Caco-2 (cell line): ENCODE results near the gene BANP. TPM values are rescaled to one million over a fixed set of nuclear protein-coding genes. Genes with fewer than 3 reads are reported as not detected.
"Not testable (repeated sequence)": the region's sequence is repeated elsewhere in the genome, so short reads cannot be mapped to it uniquely, and the experiment has no call there.

ENCODE experiments used
- BruUV-seq: library from RNA; stranded (reverse); fragments of 400-500 nt; replicated peaks from 2 replicates; lab custom pipeline; 2021; lab: Mats Ljungman, UMichigan
- CTCF ChIA-PET: fragments of 300-600 bp; sonication (Branson Sonifier 250); formaldehyde crosslinking; loops from one replicate; lab custom pipeline; 2022; ENCODE audit warnings: antibody characterized with exemption; lab: Charles Lee
- POLR2A ChIA-PET: fragments of 300-600 bp; sonication (Branson Sonifier 250); formaldehyde crosslinking; loops from one replicate; lab custom pipeline; 2022; ENCODE audit warnings: antibody characterized with exemption; lab: Charles Lee
- DNase-seq, 2 experiments: peaks; one replicate each; pipeline versions ENCODE4 v3.0.0 to v3.0.0-alpha.2; 2020 to 2022
- H3K27me3 ChIP-seq: replicated peaks from 2 replicates; pipeline ENCODE4 v1.6.0; 2011; ENCODE audit warnings: low read length; ENCODE audit not compliant: control insufficient read depth, insufficient read depth
- H3K36me3 ChIP-seq: 2 replicates; pipeline ENCODE4 v1.5.1; 2011; ENCODE audit warnings: low read length; ENCODE audit not compliant: control insufficient read depth, insufficient read depth
- H3K4me1 ChIP-seq: fragments of 250-450 bp; sonication (Bioruptor Pico); 2 replicates; pipeline ENCODE4 v1.5.1; 2020; ENCODE audit warnings: mild to moderate bottlenecking
- H3K4me3 ChIP-seq: 2 replicates; pipeline ENCODE4 v1.5.1; 2011; ENCODE audit warnings: low read depth, mild to moderate bottlenecking, control low read depth, low read length
- H3K9me3 ChIP-seq: fragments of 250-450 bp; sonication (Bioruptor Pico); 2 replicates; pipeline ENCODE4 v1.5.1; 2020; ENCODE audit warnings: mild to moderate bottlenecking, moderate library complexity
- H3K27ac Mint-ChIP-seq: one replicate; pipeline ENCODE4 v1.8.0; 2022; ENCODE audit warnings: mixed read lengths; ENCODE audit not compliant: unreplicated experiment
- H3K27me3 Mint-ChIP-seq: one replicate; pipeline ENCODE4 v1.8.0; 2022; ENCODE audit warnings: mixed read lengths; ENCODE audit not compliant: insufficient read depth, unreplicated experiment
- H3K36me3 Mint-ChIP-seq: one replicate; pipeline ENCODE4 v1.8.0; 2022; ENCODE audit warnings: mild to moderate bottlenecking, mixed read lengths; ENCODE audit not compliant: insufficient read depth, unreplicated experiment
- H3K4me1 Mint-ChIP-seq: one replicate; pipeline ENCODE4 v1.8.0; 2022; ENCODE audit warnings: low read depth, mixed read lengths; ENCODE audit not compliant: unreplicated experiment
- H3K4me3 Mint-ChIP-seq: one replicate; pipeline ENCODE4 v1.8.0; 2022; ENCODE audit warnings: mild to moderate bottlenecking, moderate library complexity, mixed read lengths; ENCODE audit not compliant: unreplicated experiment
- H3K9me3 Mint-ChIP-seq: one replicate; pipeline ENCODE4 v1.8.0; 2022; ENCODE audit warnings: mixed read lengths; ENCODE audit not compliant: unreplicated experiment
- CTCF ChIP-seq, 2 experiments: fragments of 200-600 bp in 1 of 2; IDR thresholded peaks; 1 replicate in 1 of 2; 2 replicates in 1 of 2; pipeline versions ENCODE4 v1.5.1 to v1.8.0; 2011 to 2022; ENCODE audit warnings: antibody characterized with exemption in 1 of 2, control low read depth in 1 of 2, inconsistent platforms in 1 of 2, low read depth in 1 of 2, low read length in 1 of 2, mild to moderate bottlenecking in 1 of 2, moderate library complexity in 1 of 2; ENCODE audit not compliant: insufficient read depth in 1 of 2, severe bottlenecking in 1 of 2, unreplicated experiment in 1 of 2
- intact Hi-C: fragments of 100-400 bp; cut with micrococcal nuclease; formaldehyde crosslinking; loops from one replicate; pipeline ENCODE4 v1.10.0; 2022; ENCODE audit not compliant: unreplicated experiment
- total RNA-seq: library from RNA; stranded (reverse); gene quantifications from 2 replicates; pipeline ENCODE4 v1.2.3, GENCODE V29; 2022

BANP gene
- total RNA-seq, 1 experiment from 2014 or later: 44.4 TPM

- intact Hi-C loops: no loop called here
- Mint-ChIP-seq H3K4me1 (no peaks in the 10 kb centered on the region), H3K4me3 (no peak overlapping the region), H3K27ac (no peak overlapping the region), H3K36me3 (peaks cover 6% of the 10 kb centered on the region), H3K9me3 (no peaks in the 10 kb centered on the region), H3K27me3 (no peaks in the 10 kb centered on the region)
- no peak for DNase-seq
- Histone ChIP-seq H3K27me3 (no peaks in the 10 kb centered on the region), H3K9me3 (no peaks in the 10 kb centered on the region), H3K4me1 (no peaks in the 10 kb centered on the region), H3K36me3 (no peaks in the 10 kb centered on the region), H3K4me3 (no peak overlapping the region)
- no peak for TF ChIP-seq CTCF (IDR thresholded peaks at IDR 0.05; ENCODE audit: insufficient read depth in 1 of 2, low read depth in 1 of 2, low read length in 1 of 2, severe bottlenecking in 1 of 2, unreplicated experiment in 1 of 2)
- no TSS peak for BruUV-seq
- ChIA-PET CTCF (no interaction called here), POLR2A (no interaction called here)
Observed at GRCh38 chr16:88019821-88020515, 68.7 kb downstream of the BANP start.

GRCh38 chr16:88020516-88020885 lies 69.3 kb downstream of the BANP start:
- no peaks in the 10 kb centered on the region for H3K36me3 ChIP-seq
- peaks cover 6% of the 10 kb centered on the region for H3K36me3 Mint-ChIP-seq
- intact Hi-C loops: no loop called here
- no peaks in the 10 kb centered on the region for H3K9me3 Mint-ChIP-seq
- POLR2A ChIA-PET: no interaction called here
- no peak overlapping the region for H3K4me3 Mint-ChIP-seq
- H3K4me3 ChIP-seq: no peak overlapping the region
- TF ChIP-seq CTCF (IDR thresholded peaks at IDR 0.05; ENCODE audit: insufficient read depth in 1 of 2, low read depth in 1 of 2, low read length in 1 of 2, severe bottlenecking in 1 of 2, unreplicated experiment in 1 of 2): no peak
- no TSS peak for BruUV-seq
- H3K4me1 ChIP-seq: no peaks in the 10 kb centered on the region
- H3K9me3 ChIP-seq: no peaks in the 10 kb centered on the region
- H3K4me1 Mint-ChIP-seq: no peaks in the 10 kb centered on the region
- no peaks in the 10 kb centered on the region for H3K27me3 ChIP-seq
- no peak for DNase-seq
- no peaks in the 10 kb centered on the region for H3K27me3 Mint-ChIP-seq
- CTCF ChIA-PET: no interaction called here
- no peak overlapping the region for H3K27ac Mint-ChIP-seq

GRCh38 chr16:88021041-88021970 lies 70.1 kb downstream of the BANP start:
- intact Hi-C loops, H3K4me1 Mint-ChIP-seq, H3K4me3 Mint-ChIP-seq, BruUV-seq, H3K4me1 ChIP-seq, CTCF ChIA-PET, H3K27ac Mint-ChIP-seq, H3K9me3 ChIP-seq, H3K9me3 Mint-ChIP-seq, H3K27me3 Mint-ChIP-seq, DNase-seq, POLR2A ChIA-PET, H3K36me3 Mint-ChIP-seq, H3K36me3 ChIP-seq, H3K27me3 ChIP-seq, H3K4me3 ChIP-seq: not testable (repeated sequence)
